ENCODE results near the gene SPINK8. TPM values are rescaled to one million over a fixed set of nuclear protein-coding genes. Genes with fewer than 3 reads are reported as not detected.

SPINK8 gene
- polyA plus RNA-seq, 1 experiment, result not detected

DNA sequence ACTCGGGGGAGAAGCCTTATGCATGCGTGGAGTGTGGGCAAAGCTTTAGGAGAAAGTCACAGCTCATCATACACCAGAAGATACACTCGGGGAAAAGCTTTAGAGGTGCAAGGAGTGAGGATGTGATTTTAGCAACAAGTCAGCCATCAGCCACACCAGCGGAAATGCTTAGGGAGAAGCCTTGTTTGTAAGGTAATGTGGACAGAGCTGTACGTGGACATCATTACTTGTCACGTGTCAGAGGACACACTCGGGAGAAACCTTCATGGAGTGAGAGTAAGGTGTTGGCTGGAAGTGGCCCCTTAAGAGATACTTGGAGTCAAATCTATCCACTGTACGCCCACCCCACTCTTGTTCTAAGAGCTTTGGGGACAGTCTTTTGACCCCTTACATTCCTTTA lies 63.9 kb downstream of the SPINK8 start:
- CTCF ChIA-PET, result interaction anchor here (2.3 to 12.2 kb wide), 2 partner anchors 131 to 165 kb away, joined by 6 to 404 read pairs; no protein-coding TSS in a partner anchor

DNA sequence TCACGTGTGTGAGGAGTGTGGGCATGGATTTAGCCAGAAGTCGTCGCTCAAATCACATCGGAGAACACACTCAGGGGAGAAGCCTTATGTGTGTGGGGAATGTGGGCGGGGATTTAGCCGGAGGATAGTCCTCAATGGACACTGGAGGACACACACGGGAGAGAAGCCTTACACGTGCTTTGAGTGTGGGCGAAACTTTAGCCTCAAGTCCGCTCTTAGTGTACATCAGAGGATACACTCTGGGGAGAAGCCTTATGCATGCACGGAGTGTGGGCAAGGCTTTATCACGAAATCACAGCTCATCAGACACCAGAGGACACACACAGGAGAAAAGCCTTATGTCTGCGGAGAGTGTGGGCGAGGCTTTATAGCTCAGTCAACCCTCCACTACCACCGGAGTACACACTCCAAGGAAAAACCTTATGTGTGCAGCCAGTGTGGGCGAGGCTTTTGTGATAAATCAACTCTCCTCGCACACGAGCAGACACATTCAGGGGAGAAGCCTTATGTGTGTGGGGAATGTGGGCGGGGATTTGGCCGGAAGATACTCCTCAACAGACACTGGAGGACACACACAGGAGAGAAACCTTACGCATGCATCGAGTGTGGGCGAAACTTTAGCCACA lies 64.4 kb downstream of the SPINK8 start:
- Histone ChIP-seq H3K27me3 (ENCODE audit: control insufficient read depth, insufficient read depth, low read length) (no peaks in the 10 kb centered on the region), H3K4me3 (ENCODE audit: low read depth, low read length) (no peak overlapping the region), H3K9me3 (ENCODE audit: control insufficient read depth, insufficient read depth, low read length) (peaks cover 12% of the 10 kb centered on the region), H3K27ac (ENCODE audit: low read depth, low read length) (no peak overlapping the region)
- no peak for DNase-seq (ENCODE audit: low read depth, low spot score)
- POLR2A ChIA-PET, result no interaction called here
- CTCF ChIA-PET, result interaction anchor here (1.2 to 12.2 kb wide), 3 partner anchors 74 to 166 kb away, joined by 4 to 404 read pairs (median 6); no protein-coding TSS in a partner anchor
- TF ChIP-seq, protein P1, sequence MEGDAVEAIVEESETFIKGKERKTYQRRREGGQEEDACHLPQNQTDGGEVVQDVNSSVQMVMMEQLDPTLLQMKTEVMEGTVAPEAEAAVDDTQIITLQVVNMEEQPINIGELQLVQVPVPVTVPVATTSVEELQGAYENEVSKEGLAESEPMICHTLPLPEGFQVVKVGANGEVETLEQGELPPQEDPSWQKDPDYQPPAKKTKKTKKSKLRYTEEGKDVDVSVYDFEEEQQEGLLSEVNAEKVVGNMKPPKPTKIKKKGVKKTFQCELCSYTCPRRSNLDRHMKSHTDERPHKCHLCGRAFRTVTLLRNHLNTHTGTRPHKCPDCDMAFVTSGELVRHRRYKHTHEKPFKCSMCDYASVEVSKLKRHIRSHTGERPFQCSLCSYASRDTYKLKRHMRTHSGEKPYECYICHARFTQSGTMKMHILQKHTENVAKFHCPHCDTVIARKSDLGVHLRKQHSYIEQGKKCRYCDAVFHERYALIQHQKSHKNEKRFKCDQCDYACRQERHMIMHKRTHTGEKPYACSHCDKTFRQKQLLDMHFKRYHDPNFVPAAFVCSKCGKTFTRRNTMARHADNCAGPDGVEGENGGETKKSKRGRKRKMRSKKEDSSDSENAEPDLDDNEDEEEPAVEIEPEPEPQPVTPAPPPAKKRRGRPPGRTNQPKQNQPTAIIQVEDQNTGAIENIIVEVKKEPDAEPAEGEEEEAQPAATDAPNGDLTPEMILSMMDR (IDR thresholded peaks at IDR 0.05; ENCODE audit: low read depth, low read length), result no peak

More for the DNA sequence above, 63.9 kb downstream of the SPINK8 start:
- POLR2A ChIA-PET, result no interaction called here
- no peak overlapping the region for H3K4me3 ChIP-seq (ENCODE audit: low read depth, low read length)
- H3K27me3 ChIP-seq (ENCODE audit: control insufficient read depth, insufficient read depth, low read length), result no peaks in the 10 kb centered on the region
- H3K27ac ChIP-seq (ENCODE audit: low read depth, low read length), result no peak overlapping the region
- TF ChIP-seq, protein P1 (IDR thresholded peaks at IDR 0.05; ENCODE audit: low read depth, low read length), result no peak
- peaks cover 12% of the 10 kb centered on the region for H3K9me3 ChIP-seq (ENCODE audit: control insufficient read depth, insufficient read depth, low read length)
- no peak for DNase-seq (ENCODE audit: low read depth, low spot score)

DNA sequence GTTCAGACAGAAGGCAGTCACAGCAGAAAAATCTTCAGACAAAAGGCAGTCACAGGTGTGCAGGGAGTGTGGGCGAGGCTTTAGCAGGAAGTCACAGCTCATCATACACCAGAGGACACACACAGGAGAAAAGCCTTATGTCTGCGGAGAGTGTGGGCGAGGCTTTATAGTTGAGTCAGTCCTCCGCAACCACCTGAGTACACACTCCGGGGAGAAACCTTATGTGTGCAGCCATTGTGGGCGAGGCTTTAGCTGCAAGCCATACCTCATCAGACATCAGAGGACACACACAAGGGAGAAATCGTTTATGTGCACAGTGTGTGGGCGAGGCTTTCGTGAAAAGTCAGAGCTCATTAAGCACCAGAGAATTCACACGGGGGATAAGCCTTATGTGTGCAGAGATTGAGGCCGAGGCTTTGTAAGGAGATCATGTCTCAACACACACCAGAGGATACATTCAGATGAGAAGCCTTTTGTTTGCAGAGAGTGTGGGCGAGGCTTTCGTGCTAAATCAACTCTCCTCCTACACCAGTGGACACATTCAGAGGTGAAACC lies 65.0 kb downstream of the SPINK8 start:
- no peaks in the 10 kb centered on the region for H3K27me3 ChIP-seq (ENCODE audit: control insufficient read depth, insufficient read depth, low read length)
- TF ChIP-seq, protein P1 (IDR thresholded peaks at IDR 0.05; ENCODE audit: low read depth, low read length), result no peak
- CTCF ChIA-PET, result interaction anchor here (1.2 to 12.2 kb wide), 2 partner anchors 74 to 167 kb away, joined by 4 to 404 read pairs; no protein-coding TSS in a partner anchor

DNA sequence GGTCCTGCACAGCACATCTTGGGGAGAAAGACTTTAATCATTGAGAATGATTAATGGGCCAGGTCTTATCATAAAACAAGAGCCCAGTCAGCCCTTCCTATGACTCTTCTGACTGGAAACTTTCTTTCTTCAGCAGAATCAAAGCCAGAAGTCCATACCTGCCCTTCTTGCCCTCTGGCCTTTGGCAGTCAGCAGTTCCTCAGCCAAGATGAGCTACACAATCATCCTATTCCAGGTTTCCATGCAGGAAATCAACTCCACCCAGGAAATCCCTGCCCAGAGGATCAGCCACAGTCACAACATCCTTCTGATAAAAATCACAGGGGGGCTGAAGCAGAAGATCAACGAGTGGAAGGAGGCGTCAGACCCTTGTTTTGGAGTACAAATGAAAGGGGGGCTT lies 65.7 kb downstream of the SPINK8 start:
- POLR2A ChIA-PET, result no interaction called here
- CTCF ChIA-PET, result interaction anchor here (12.2 kb wide), 1 partner anchor 167 kb away, joined by 404 read pairs; no protein-coding TSS in a partner anchor
- no peak for DNase-seq (ENCODE audit: low read depth, low spot score)
- TF ChIP-seq, protein P1 (IDR thresholded peaks at IDR 0.05; ENCODE audit: low read depth, low read length), result no peak
- peaks cover 12% of the 10 kb centered on the region for H3K9me3 ChIP-seq (ENCODE audit: control insufficient read depth, insufficient read depth, low read length)
- H3K27me3 ChIP-seq (ENCODE audit: control insufficient read depth, insufficient read depth, low read length), result no peaks in the 10 kb centered on the region
- no peak overlapping the region for H3K27ac ChIP-seq (ENCODE audit: low read depth, low read length)
- H3K4me3 ChIP-seq (ENCODE audit: low read depth, low read length), result no peak overlapping the region

More for the DNA sequence above, 65.0 kb downstream of the SPINK8 start:
- Histone ChIP-seq H3K4me3 (ENCODE audit: low read depth, low read length) (no peak overlapping the region), H3K27ac (ENCODE audit: low read depth, low read length) (no peak overlapping the region), H3K9me3 (ENCODE audit: control insufficient read depth, insufficient read depth, low read length) (peaks cover 12% of the 10 kb centered on the region)
- DNase-seq (ENCODE audit: low read depth, low spot score), result no peak
- POLR2A ChIA-PET, result no interaction called here

GRCh38 chr3:48258530-48258929 lies 74.9 kb downstream of the SPINK8 start:
- Histone ChIP-seq H3K4me3 (ENCODE audit: low read depth, low read length) (no peak overlapping the region), H3K9me3 (ENCODE audit: control insufficient read depth, insufficient read depth, low read length) (no peaks in the 10 kb centered on the region), H3K27me3 (ENCODE audit: control insufficient read depth, insufficient read depth, low read length) (no peaks in the 10 kb centered on the region), H3K27ac (ENCODE audit: low read depth, low read length) (no peak overlapping the region)
- ChIA-PET POLR2A (no interaction called here), CTCF (interaction anchor here (1.2 to 2.5 kb wide), 3 partner anchors 15 to 177 kb away, joined by 3 to 23 read pairs (median 5); no protein-coding TSS in a partner anchor)
- no peak for DNase-seq (ENCODE audit: low read depth, low spot score)
- TF ChIP-seq, protein P1 (IDR thresholded peaks at IDR 0.05; ENCODE audit: low read depth, low read length), result no peak

All from AG04450 (cell line).